MCF 10A (cell line): ENCODE measurements around the gene URM1. TPM values are rescaled to one million over a fixed set of nuclear protein-coding genes. Genes with fewer than 3 reads are reported as not detected.

Source experiments
- BruUV-seq: library from RNA; stranded (reverse); fragments of 400-500 nt; replicated peaks from 2 replicates; lab custom pipeline; 2021; lab: Mats Ljungman, UMichigan
- CTCF ChIA-PET: fragments of 300-600 bp; sonication (Branson Sonifier 250); formaldehyde crosslinking; extraction: SDS; loops from one replicate; lab custom pipeline; 2021; ENCODE audit warnings: antibody characterized with exemption, inconsistent platforms; lab: Yijun Ruan, JAX
- POLR2A ChIA-PET: fragments of 300-600, 350-650 bp; sonication (Branson Sonifier 250); formaldehyde crosslinking; extraction: SDS; loops from one replicate; lab custom pipeline; 2020; ENCODE audit warnings: antibody characterized with exemption, inconsistent platforms; lab: Yijun Ruan, JAX
- DNase-seq: peaks from one replicate; pipeline ENCODE4 v3.0.0-alpha.2; 2018; ENCODE audit not compliant: unreplicated experiment
- H3K27ac Mint-ChIP-seq: one replicate; pipeline ENCODE4 v1.8.0; 2022; ENCODE audit warnings: mild to moderate bottlenecking, low read depth, mixed read lengths; ENCODE audit not compliant: unreplicated experiment
- H3K27me3 Mint-ChIP-seq: one replicate; pipeline ENCODE4 v1.8.0; 2022; ENCODE audit warnings: mixed read lengths; ENCODE audit not compliant: insufficient read depth, unreplicated experiment
- H3K36me3 Mint-ChIP-seq: one replicate; pipeline ENCODE4 v1.8.0; 2022; ENCODE audit warnings: mild to moderate bottlenecking, moderate library complexity, mixed read lengths; ENCODE audit not compliant: insufficient read depth, unreplicated experiment
- H3K4me1 Mint-ChIP-seq: one replicate; pipeline ENCODE4 v1.8.0; 2022; ENCODE audit warnings: mixed read lengths; ENCODE audit not compliant: insufficient read depth, unreplicated experiment
- H3K4me3 Mint-ChIP-seq: one replicate; pipeline ENCODE4 v1.8.0; 2022; ENCODE audit warnings: mild to moderate bottlenecking, moderate library complexity, mixed read lengths; ENCODE audit not compliant: unreplicated experiment
- H3K9me3 Mint-ChIP-seq: one replicate; pipeline ENCODE4 v1.8.0; 2022; ENCODE audit warnings: mixed read lengths; ENCODE audit not compliant: unreplicated experiment
- CTCF ChIP-seq: fragments of 200-600 bp; IDR thresholded peaks from one replicate; pipeline ENCODE4 v1.8.0; 2022; ENCODE audit warnings: antibody characterized with exemption, mild to moderate bottlenecking; ENCODE audit not compliant: unreplicated experiment
- intact Hi-C: fragments of 100-400 bp; cut with micrococcal nuclease; formaldehyde crosslinking; loops from 2 replicates; pipeline ENCODE4 v1.14.1; 2022
- total RNA-seq: library from RNA; stranded (reverse); gene quantifications from 2 replicates; pipeline ENCODE4 v1.2.3, GENCODE V29; 2022

URM1 gene
- total RNA-seq, 1 experiment from 2014 or later: 56.8 TPM

GRCh38 chr9:128342971-128343680, 28.0 kb upstream of the URM1 start:
- POLR2A ChIA-PET: interaction anchor here (1.2 kb wide), 1 partner anchor 28 kb away, joined by 4 read pairs; the partner anchor contains the start of gene URM1
- H3K27ac Mint-ChIP-seq: no peak overlapping the region
- DNase-seq: no peak
- BruUV-seq: no TSS peak
- H3K36me3 Mint-ChIP-seq: peaks cover 43% of the 10 kb centered on the region
- H3K27me3 Mint-ChIP-seq: no peaks in the 10 kb centered on the region
- CTCF ChIA-PET: interaction anchor here (0.6 to 5.4 kb wide), 4 partner anchors 19 to 132 kb away, joined by 3 to 74 read pairs (median 5); no protein-coding TSS in a partner anchor
- H3K9me3 Mint-ChIP-seq: no peaks in the 10 kb centered on the region
- no peak overlapping the region for H3K4me3 Mint-ChIP-seq
- TF ChIP-seq CTCF: no peak
- intact Hi-C loops: no loop called here
- H3K4me1 Mint-ChIP-seq: peaks cover 6% of the 10 kb centered on the region

GRCh38 chr9:128343855-128344254, 27.3 kb upstream of the URM1 start:
- DNase-seq: no peak
- H3K4me1 Mint-ChIP-seq: peaks cover 6% of the 10 kb centered on the region
- no TSS peak for BruUV-seq
- H3K9me3 Mint-ChIP-seq: no peaks in the 10 kb centered on the region
- ChIA-PET CTCF (interaction anchor here (0.6 to 5.4 kb wide), 5 partner anchors 18 to 132 kb away, joined by 3 to 74 read pairs (median 5); no protein-coding TSS in a partner anchor), POLR2A (interaction anchor here (1.1 to 1.2 kb wide), 2 partner anchors 28 to 49 kb away, joined by 3 to 4 read pairs; partner anchors contain the start of gene URM1)
- H3K4me3 Mint-ChIP-seq: no peak overlapping the region
- no peak for TF ChIP-seq CTCF
- peaks cover 50% of the 10 kb centered on the region for H3K36me3 Mint-ChIP-seq
- intact Hi-C loops: no loop called here
- no peaks in the 10 kb centered on the region for H3K27me3 Mint-ChIP-seq
- H3K27ac Mint-ChIP-seq: no peak overlapping the region

GRCh38 chr9:128344931-128345605, 26.1 kb upstream of the URM1 start:
- intact Hi-C loops: no loop called here
- H3K4me3 Mint-ChIP-seq: no peak overlapping the region
- peaks cover 61% of the 10 kb centered on the region for H3K36me3 Mint-ChIP-seq
- POLR2A ChIA-PET: interaction anchor here (1.0 to 1.1 kb wide), 2 partner anchors 17 to 50 kb away, joined by 3 read pairs; no protein-coding TSS in a partner anchor
- no peaks in the 10 kb centered on the region for H3K9me3 Mint-ChIP-seq
- H3K27ac Mint-ChIP-seq: no peak overlapping the region
- H3K4me1 Mint-ChIP-seq: peaks cover 6% of the 10 kb centered on the region
- BruUV-seq: no TSS peak
- H3K27me3 Mint-ChIP-seq: no peaks in the 10 kb centered on the region
- CTCF ChIA-PET: interaction anchor here (0.6 to 5.4 kb wide), 5 partner anchors 9 to 85 kb away, joined by 3 to 74 read pairs (median 4); no protein-coding TSS in a partner anchor
- no peak for DNase-seq
- TF ChIP-seq CTCF: no peak

- no peak overlapping the region for H3K4me3 Mint-ChIP-seq
- H3K9me3 Mint-ChIP-seq: no peaks in the 10 kb centered on the region
- no TSS peak for BruUV-seq
- no peaks in the 10 kb centered on the region for H3K4me1 Mint-ChIP-seq
- H3K27ac Mint-ChIP-seq: no peak overlapping the region
- no peaks in the 10 kb centered on the region for H3K27me3 Mint-ChIP-seq
- TF ChIP-seq CTCF: no peak
- no peak for DNase-seq
- peaks cover 68% of the 10 kb centered on the region for H3K36me3 Mint-ChIP-seq
- ChIA-PET POLR2A (interaction anchor here (0.6 kb wide), 1 partner anchor 50 kb away, joined by 3 read pairs; no protein-coding TSS in a partner anchor), CTCF (interaction anchor here (0.5 to 2.8 kb wide), 5 partner anchors 8 to 192 kb away, joined by 3 to 11 read pairs (median 5); no protein-coding TSS in a partner anchor)
- intact Hi-C loops: no loop called here
These were observed 22.0 kb upstream of the URM1 start for GRCh38 chr9:128349125-128349524.
